SK-N-SH treated with all-trans-retinoic acid at 6 μM for 48 hours (cell line): Measurements from ENCODE around the gene AFTPH.

Source experiments
- ATAC-seq: fragments of 200-7000 bp; cut with Tn5 transposase; 3 replicates; pipeline ENCODE4 v1.9.1; 2020; ENCODE audit warnings: mild to moderate bottlenecking, moderate library complexity
- BACH2 ChIP-seq: fragments of 250-450 bp; sonication (Bioruptor Pico); IDR thresholded peaks from 2 replicates; pipeline ENCODE4 v1.9.0; 2021; ENCODE audit warnings: mild to moderate bottlenecking, borderline replicate concordance
- CSDC2 ChIP-seq: fragments of 250-450 bp; sonication (Bioruptor Pico); IDR thresholded peaks from 2 replicates; pipeline ENCODE4 v1.5.0; 2020; ENCODE audit warnings: mild to moderate bottlenecking, moderate library complexity
- ESRRG ChIP-seq: fragments of 250-450 bp; sonication (Bioruptor Pico); IDR thresholded peaks from 2 replicates; pipeline ENCODE4 v1.6.1; 2021; ENCODE audit warnings: mild to moderate bottlenecking
- GLIS3 ChIP-seq: fragments of 250-450 bp; sonication (Bioruptor Pico); IDR thresholded peaks from 2 replicates; pipeline ENCODE4 v1.5.0; 2020; ENCODE audit warnings: mild to moderate bottlenecking, moderate library complexity
- ISL1 ChIP-seq: fragments of 250-450 bp; sonication (Bioruptor Pico); IDR thresholded peaks from 2 replicates; pipeline ENCODE4 v2.1.2; 2022; ENCODE audit warnings: mild to moderate bottlenecking, moderate library complexity
- OSR1 ChIP-seq: fragments of 250-450 bp; sonication (Bioruptor Pico); IDR thresholded peaks from 2 replicates; pipeline ENCODE4 v1.8.0; 2022; ENCODE audit warnings: moderate library complexity, mild to moderate bottlenecking, inconsistent platforms
- PPARA ChIP-seq: fragments of 250-450 bp; sonication (Bioruptor Pico); IDR thresholded peaks from 2 replicates; pipeline ENCODE4 v1.5.0; 2020; ENCODE audit warnings: mild to moderate bottlenecking, borderline replicate concordance
- RARB ChIP-seq: fragments of 250-450 bp; sonication (Bioruptor Pico); IDR thresholded peaks from 2 replicates; pipeline ENCODE4 v1.8.0; 2021; ENCODE audit warnings: mild to moderate bottlenecking, moderate library complexity
- SNAI2 ChIP-seq: fragments of 250-450 bp; sonication (Bioruptor Pico); IDR thresholded peaks from 2 replicates; pipeline ENCODE4 v1.5.0; 2020; ENCODE audit warnings: mild to moderate bottlenecking, moderate library complexity
- TCF4 ChIP-seq: fragments of 250-450 bp; sonication (Bioruptor Pico); IDR thresholded peaks from 2 replicates; pipeline ENCODE4 v1.8.0; 2021; ENCODE audit warnings: mild to moderate bottlenecking, moderate library complexity, borderline replicate concordance
- TOX ChIP-seq: fragments of 250-450 bp; sonication (Bioruptor Pico); IDR thresholded peaks from 2 replicates; pipeline ENCODE4 v1.8.0; 2021; ENCODE audit warnings: mild to moderate bottlenecking, moderate library complexity, borderline replicate concordance
- TSHZ2 ChIP-seq: fragments of 250-450 bp; sonication (Bioruptor Pico); IDR thresholded peaks from 2 replicates; pipeline ENCODE4 v1.5.0; 2020; ENCODE audit warnings: mild to moderate bottlenecking, moderate library complexity
- ZC3H10 ChIP-seq: fragments of 250-450 bp; sonication (Bioruptor Pico); IDR thresholded peaks from 2 replicates; pipeline ENCODE4 v1.5.1; 2021; ENCODE audit warnings: mild to moderate bottlenecking, moderate library complexity
- ZFP3 ChIP-seq: fragments of 250-450 bp; sonication (Bioruptor Pico); IDR thresholded peaks from 2 replicates; pipeline ENCODE4 v1.5.0; 2020; ENCODE audit warnings: mild to moderate bottlenecking, moderate library complexity
- ZFP30 ChIP-seq: fragments of 450-650 bp; formaldehyde crosslinking; IDR thresholded peaks from 2 replicates; pipeline ENCODE4 v1.5.0; 2022; ENCODE audit warnings: mild to moderate bottlenecking, moderate library complexity
- ZNF565 ChIP-seq: fragments of 450-650 bp; formaldehyde crosslinking; conservative IDR thresholded peaks from 2 replicates; pipeline ENCODE4 v1.5.0; 2020; ENCODE audit warnings: low read depth, mild to moderate bottlenecking, moderate library complexity
- ZNF70 ChIP-seq: fragments of 450-650 bp; formaldehyde crosslinking; IDR thresholded peaks from 2 replicates; pipeline ENCODE4 v1.5.0; 2020; ENCODE audit warnings: mild to moderate bottlenecking, moderate library complexity
- TF ChIP-seq, protein P1 (sequence below): fragments of 250-450 bp; sonication (Bioruptor Pico); IDR thresholded peaks from 2 replicates; pipeline ENCODE4 v1.5.1; 2021; ENCODE audit warnings: mild to moderate bottlenecking, moderate library complexity
- TF ChIP-seq, protein P2 (sequence below): fragments of 250-450 bp; sonication (Bioruptor Pico); IDR thresholded peaks from 2 replicates; pipeline ENCODE4 v1.5.1; 2020; ENCODE audit warnings: low read depth, mild to moderate bottlenecking, moderate library complexity
- TF ChIP-seq, protein P3 (sequence below): fragments of 250-450 bp; sonication (Bioruptor Pico); IDR thresholded peaks from 2 replicates; pipeline ENCODE4 v1.8.0; 2020; ENCODE audit warnings: mild to moderate bottlenecking, moderate library complexity, borderline replicate concordance
- TF ChIP-seq, protein P4 (sequence below): fragments of 250-450 bp; sonication (Bioruptor Pico); IDR thresholded peaks from 2 replicates; pipeline ENCODE4 v1.8.0; 2021; ENCODE audit warnings: low read depth, mild to moderate bottlenecking, moderate library complexity, borderline replicate concordance

AFTPH gene

DNA sequence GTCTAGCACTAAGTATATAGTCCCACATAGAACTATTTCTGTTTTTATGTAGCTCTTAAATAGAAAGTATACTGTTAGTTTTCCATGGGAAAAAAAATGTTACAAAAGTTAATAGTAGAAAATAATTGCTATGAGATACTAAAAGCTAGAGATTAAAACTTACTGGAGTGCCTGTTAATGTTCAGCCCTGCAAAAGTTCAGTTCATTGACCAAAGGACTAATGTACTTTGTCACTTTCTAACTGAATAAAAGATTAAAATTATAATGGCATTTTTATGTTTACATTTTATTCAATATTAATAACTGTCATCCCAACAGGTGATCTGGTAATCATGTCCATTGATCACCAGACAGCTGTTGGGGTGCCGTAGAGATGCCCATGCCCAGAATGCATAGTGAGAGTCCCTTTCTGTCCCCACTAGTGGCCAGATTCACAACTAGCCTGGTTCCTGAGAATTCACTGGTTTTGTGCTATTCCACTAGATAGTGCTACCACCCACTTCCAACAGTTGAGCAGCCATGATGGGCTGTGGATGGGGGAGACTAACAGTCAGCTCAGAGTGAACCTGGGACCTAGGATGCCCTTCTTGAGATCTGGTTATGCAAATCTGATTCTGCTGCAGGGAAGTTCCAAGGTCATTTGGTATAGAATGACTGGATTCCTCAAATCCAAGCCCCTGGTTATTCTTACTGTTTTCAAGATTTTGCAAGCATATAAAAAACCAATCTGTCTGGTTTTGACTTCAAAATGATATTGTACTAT lies 57.8 kb downstream of the AFTPH start:
- no peak for ATAC-seq

DNA sequence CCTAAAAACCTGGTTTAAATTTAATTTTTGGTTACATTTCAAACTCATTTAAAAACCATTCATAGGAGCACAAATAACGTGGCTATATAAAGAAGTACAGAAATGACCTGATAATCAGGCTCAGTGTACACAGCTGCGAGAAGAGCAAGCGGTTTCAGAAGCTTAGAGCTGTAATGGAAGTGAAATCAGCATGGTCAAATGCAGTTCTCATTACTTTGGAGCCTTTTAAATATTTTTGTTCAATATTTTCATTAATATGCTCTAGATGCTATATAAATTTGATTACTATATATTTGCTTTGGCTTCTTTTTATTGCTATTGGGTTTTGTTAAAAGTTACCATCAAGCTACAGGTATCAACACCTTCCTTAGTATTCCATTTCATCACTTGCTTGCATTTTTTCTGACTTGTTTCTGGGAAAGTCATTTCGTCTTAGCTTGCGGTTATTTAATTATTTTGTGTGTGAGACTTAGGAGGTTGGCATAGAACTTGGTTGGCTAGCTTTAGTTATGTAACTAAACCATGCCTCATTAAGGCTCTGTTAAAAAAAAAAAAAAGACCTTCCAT lies 58.7 kb downstream of the AFTPH start:
- ATAC-seq, result no peak
- TF ChIP-seq ZNF70 (CRISPR knock-in tag), result no peak
- no peak for TF ChIP-seq OSR1 (CRISPR knock-in tag)
- TF ChIP-seq, protein P1, sequence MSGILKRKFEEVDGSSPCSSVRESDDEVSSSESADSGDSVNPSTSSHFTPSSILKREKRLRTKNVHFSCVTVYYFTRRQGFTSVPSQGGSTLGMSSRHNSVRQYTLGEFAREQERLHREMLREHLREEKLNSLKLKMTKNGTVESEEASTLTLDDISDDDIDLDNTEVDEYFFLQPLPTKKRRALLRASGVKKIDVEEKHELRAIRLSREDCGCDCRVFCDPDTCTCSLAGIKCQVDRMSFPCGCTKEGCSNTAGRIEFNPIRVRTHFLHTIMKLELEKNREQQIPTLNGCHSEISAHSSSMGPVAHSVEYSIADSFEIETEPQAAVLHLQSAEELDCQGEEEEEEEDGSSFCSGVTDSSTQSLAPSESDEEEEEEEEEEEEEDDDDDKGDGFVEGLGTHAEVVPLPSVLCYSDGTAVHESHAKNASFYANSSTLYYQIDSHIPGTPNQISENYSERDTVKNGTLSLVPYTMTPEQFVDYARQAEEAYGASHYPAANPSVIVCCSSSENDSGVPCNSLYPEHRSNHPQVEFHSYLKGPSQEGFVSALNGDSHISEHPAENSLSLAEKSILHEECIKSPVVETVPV, result no peak
- no peak for TF ChIP-seq ZNF565 (CRISPR knock-in tag)
- TF ChIP-seq TSHZ2 (CRISPR knock-in tag), result no peak
- TF ChIP-seq SNAI2, result no peak
- no peak for TF ChIP-seq BACH2
- no peak for TF ChIP-seq TOX
- TF ChIP-seq ZC3H10 (CRISPR knock-in tag), result no peak
- no peak for TF ChIP-seq ZFP30
- no peak for TF ChIP-seq ISL1 (CRISPR knock-in tag)
- no peak for TF ChIP-seq GLIS3
- TF ChIP-seq, protein P2, sequence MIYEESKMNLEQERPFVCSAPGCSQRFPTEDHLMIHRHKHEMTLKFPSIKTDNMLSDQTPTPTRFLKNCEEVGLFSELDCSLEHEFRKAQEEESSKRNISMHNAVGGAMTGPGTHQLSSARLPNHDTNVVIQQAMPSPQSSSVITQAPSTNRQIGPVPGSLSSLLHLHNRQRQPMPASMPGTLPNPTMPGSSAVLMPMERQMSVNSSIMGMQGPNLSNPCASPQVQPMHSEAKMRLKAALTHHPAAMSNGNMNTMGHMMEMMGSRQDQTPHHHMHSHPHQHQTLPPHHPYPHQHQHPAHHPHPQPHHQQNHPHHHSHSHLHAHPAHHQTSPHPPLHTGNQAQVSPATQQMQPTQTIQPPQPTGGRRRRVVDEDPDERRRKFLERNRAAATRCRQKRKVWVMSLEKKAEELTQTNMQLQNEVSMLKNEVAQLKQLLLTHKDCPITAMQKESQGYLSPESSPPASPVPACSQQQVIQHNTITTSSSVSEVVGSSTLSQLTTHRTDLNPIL (CRISPR knock-in tag), result no peak
- no peak for TF ChIP-seq PPARA (CRISPR knock-in tag)
- no peak for TF ChIP-seq ESRRG
- no peak for TF ChIP-seq RARB (CRISPR knock-in tag)
- TF ChIP-seq, protein P3, sequence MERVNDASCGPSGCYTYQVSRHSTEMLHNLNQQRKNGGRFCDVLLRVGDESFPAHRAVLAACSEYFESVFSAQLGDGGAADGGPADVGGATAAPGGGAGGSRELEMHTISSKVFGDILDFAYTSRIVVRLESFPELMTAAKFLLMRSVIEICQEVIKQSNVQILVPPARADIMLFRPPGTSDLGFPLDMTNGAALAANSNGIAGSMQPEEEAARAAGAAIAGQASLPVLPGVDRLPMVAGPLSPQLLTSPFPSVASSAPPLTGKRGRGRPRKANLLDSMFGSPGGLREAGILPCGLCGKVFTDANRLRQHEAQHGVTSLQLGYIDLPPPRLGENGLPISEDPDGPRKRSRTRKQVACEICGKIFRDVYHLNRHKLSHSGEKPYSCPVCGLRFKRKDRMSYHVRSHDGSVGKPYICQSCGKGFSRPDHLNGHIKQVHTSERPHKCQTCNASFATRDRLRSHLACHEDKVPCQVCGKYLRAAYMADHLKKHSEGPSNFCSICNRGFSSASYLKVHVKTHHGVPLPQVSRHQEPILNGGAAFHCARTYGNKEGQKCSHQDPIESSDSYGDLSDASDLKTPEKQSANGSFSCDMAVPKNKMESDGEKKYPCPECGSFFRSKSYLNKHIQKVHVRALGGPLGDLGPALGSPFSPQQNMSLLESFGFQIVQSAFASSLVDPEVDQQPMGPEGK (CRISPR knock-in tag), result no peak
- no peak for TF ChIP-seq TCF4 (CRISPR knock-in tag)

More for the DNA sequence above, 57.8 kb downstream of the AFTPH start:
- TF ChIP-seq OSR1 (CRISPR knock-in tag), result no peak
- TF ChIP-seq ZFP30, result no peak
- TF ChIP-seq ZFP3 (CRISPR knock-in tag), result no peak
- TF ChIP-seq, protein P4, sequence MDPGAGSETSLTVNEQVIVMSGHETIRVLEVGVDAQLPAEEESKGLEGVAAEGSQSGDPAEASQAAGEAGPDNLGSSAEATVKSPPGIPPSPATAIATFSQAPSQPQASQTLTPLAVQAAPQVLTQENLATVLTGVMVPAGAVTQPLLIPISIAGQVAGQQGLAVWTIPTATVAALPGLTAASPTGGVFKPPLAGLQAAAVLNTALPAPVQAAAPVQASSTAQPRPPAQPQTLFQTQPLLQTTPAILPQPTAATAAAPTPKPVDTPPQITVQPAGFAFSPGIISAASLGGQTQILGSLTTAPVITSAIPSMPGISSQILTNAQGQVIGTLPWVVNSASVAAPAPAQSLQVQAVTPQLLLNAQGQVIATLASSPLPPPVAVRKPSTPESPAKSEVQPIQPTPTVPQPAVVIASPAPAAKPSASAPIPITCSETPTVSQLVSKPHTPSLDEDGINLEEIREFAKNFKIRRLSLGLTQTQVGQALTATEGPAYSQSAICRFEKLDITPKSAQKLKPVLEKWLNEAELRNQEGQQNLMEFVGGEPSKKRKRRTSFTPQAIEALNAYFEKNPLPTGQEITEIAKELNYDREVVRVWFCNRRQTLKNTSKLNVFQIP (CRISPR knock-in tag), result no peak
- no peak for TF ChIP-seq ZC3H10 (CRISPR knock-in tag)
- TF ChIP-seq, protein P1, result no peak
- no peak for TF ChIP-seq RARB (CRISPR knock-in tag)
- TF ChIP-seq BACH2, result no peak
- no peak for TF ChIP-seq GLIS3
- TF ChIP-seq CSDC2 (CRISPR knock-in tag), result no peak
- no peak for TF ChIP-seq SNAI2
